ENCODE measurements around the gene RIOK1. TPM values are rescaled to one million over a fixed set of nuclear protein-coding genes. Genes with fewer than 3 reads are reported as not detected.

The RIOK1 gene
- total and polyA plus RNA-seq, 9 of the 15 experiments (the other 6 are each of a cell fraction or from before 2014, with no cell fraction given), result 24.9 to 101 (median 52.2) TPM

DNA sequence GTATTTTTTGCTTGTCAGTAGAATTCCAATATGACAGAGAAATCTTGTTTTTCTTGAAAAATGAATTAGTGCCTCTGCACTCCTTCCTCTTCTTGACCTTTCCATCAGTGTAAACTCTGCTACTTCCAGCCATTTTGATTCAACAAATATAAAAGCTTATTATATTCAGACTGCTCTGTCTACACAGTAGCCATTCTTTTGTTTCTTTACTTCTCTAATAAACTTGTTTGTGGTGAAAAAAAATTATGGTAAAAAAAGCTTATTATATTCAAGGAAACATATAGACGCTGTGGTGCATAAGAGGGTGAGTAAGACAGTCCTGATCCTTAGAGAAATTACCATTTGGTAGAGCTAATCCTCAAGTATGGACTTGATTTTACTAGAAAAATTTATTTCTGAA lies 11.6 kb upstream of the RIOK1 start (continued):
- TF ChIP-seq, protein P1, sequence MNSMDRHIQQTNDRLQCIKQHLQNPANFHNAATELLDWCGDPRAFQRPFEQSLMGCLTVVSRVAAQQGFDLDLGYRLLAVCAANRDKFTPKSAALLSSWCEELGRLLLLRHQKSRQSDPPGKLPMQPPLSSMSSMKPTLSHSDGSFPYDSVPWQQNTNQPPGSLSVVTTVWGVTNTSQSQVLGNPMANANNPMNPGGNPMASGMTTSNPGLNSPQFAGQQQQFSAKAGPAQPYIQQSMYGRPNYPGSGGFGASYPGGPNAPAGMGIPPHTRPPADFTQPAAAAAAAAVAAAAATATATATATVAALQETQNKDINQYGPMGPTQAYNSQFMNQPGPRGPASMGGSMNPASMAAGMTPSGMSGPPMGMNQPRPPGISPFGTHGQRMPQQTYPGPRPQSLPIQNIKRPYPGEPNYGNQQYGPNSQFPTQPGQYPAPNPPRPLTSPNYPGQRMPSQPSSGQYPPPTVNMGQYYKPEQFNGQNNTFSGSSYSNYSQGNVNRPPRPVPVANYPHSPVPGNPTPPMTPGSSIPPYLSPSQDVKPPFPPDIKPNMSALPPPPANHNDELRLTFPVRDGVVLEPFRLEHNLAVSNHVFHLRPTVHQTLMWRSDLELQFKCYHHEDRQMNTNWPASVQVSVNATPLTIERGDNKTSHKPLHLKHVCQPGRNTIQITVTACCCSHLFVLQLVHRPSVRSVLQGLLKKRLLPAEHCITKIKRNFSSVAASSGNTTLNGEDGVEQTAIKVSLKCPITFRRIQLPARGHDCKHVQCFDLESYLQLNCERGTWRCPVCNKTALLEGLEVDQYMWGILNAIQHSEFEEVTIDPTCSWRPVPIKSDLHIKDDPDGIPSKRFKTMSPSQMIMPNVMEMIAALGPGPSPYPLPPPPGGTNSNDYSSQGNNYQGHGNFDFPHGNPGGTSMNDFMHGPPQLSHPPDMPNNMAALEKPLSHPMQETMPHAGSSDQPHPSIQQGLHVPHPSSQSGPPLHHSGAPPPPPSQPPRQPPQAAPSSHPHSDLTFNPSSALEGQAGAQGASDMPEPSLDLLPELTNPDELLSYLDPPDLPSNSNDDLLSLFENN (IDR thresholded peaks at IDR 0.05; ENCODE audit: low read depth in 2 of 2, low read length in 2 of 2), result no peak
- no peak for TF ChIP-seq STAT5A (IDR thresholded peaks at IDR 0.05; ENCODE audit: borderline replicate concordance, low read length)
- no peak for TF ChIP-seq ZNF197 (CRISPR knock-in tag; IDR thresholded peaks at IDR 0.05; ENCODE audit: low read depth)
- TF ChIP-seq KLF6 (CRISPR knock-in tag; IDR thresholded peaks at IDR 0.05; ENCODE audit: borderline replicate concordance), result no peak
- TF ChIP-seq CREBBP (IDR thresholded peaks at IDR 0.05; ENCODE audit: low read depth, low read length), result no peak
- TF ChIP-seq PCBP2 (IDR thresholded peaks at IDR 0.05; ENCODE audit: low read depth, low read length, poor library complexity, severe bottlenecking), result no peak
- TF ChIP-seq NCOA6 (IDR thresholded peaks at IDR 0.05), result no peak
- TF ChIP-seq SNIP1 (IDR thresholded peaks at IDR 0.05; ENCODE audit: low read depth), result no peak
- TF ChIP-seq, protein P2, sequence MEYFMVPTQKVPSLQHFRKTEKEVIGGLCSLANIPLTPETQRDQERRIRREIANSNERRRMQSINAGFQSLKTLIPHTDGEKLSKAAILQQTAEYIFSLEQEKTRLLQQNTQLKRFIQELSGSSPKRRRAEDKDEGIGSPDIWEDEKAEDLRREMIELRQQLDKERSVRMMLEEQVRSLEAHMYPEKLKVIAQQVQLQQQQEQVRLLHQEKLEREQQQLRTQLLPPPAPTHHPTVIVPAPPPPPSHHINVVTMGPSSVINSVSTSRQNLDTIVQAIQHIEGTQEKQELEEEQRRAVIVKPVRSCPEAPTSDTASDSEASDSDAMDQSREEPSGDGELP (CRISPR knock-in tag; IDR thresholded peaks at IDR 0.05; ENCODE audit: borderline replicate concordance), result no peak
- TF ChIP-seq SOX6 (IDR thresholded peaks at IDR 0.05), result no peak
- TF ChIP-seq ZNF384 (IDR thresholded peaks at IDR 0.05; ENCODE audit: low read depth, low read length), result no peak

All from K562 (cell line).